PC-3 (cell line): ENCODE measurements around the gene HNRNPAB. TPM values are rescaled to one million over a fixed set of nuclear protein-coding genes. Genes with fewer than 3 reads are reported as not detected.
A peak's percentile ranks its signal among the peaks of the same experiment; 100 is the strongest.

ENCODE experiments used
- ATAC-seq: fragments of 200-7000 bp; cut with Tn5 transposase; 2 replicates; pipeline ENCODE4 v1.9.1; 2020; ENCODE audit warnings: mild to moderate bottlenecking, moderate library complexity
- BruUV-seq: library from RNA; stranded (reverse); fragments of 400-500 nt; replicated peaks from 2 replicates; lab custom pipeline; 2021; lab: Mats Ljungman, UMichigan
- CTCF ChIA-PET: fragments of 300-600 bp; sonication (Branson Sonifier 250); formaldehyde crosslinking; loops from one replicate; lab custom pipeline; 2022; ENCODE audit warnings: antibody characterized with exemption; lab: Charles Lee
- POLR2A ChIA-PET: fragments of 300-600 bp; sonication (Branson Sonifier 250); formaldehyde crosslinking; loops from one replicate; lab custom pipeline; 2022; ENCODE audit warnings: antibody characterized with exemption; ENCODE audit not compliant: unreplicated experiment; lab: Charles Lee
- DNase-seq: peaks from one replicate; pipeline ENCODE4 v3.0.0-alpha.2; 2015
- H2AFZ ChIP-seq: fragments of 300-600 bp; sonication (generic); 2 replicates; pipeline ENCODE4 v1.6.0; 2016; ENCODE audit warnings: antibody characterized with exemption, low read length
- H3F3A ChIP-seq: fragments of 300-600 bp; sonication (generic); one replicate; pipeline ENCODE4 v1.6.0; 2017; ENCODE audit warnings: antibody characterized with exemption, low read length, control low read depth, mild to moderate bottlenecking; ENCODE audit not compliant: unreplicated experiment
- H3K27ac ChIP-seq: fragments of 300-600 bp; sonication (generic); 2 replicates; pipeline ENCODE4 v1.5.1; 2016; ENCODE audit warnings: mild to moderate bottlenecking, low read length
- H3K27me3 ChIP-seq: fragments of 300-600 bp; sonication (generic); 2 replicates; pipeline ENCODE4 v1.6.1; 2016; ENCODE audit warnings: low read length, mixed read lengths
- H3K36me3 ChIP-seq: fragments of 300-600 bp; sonication (generic); 2 replicates; pipeline ENCODE4 v1.6.1; 2016; ENCODE audit warnings: low read depth, mixed run types, low read length, mixed read lengths
- H3K4me1 ChIP-seq: fragments of 300-600 bp; sonication (generic); 2 replicates; pipeline ENCODE4 v1.5.1; 2016; ENCODE audit warnings: low read length; ENCODE audit not compliant: insufficient read depth
- H3K4me2 ChIP-seq: fragments of 300-600 bp; sonication (generic); 2 replicates; pipeline ENCODE4 v1.6.0; 2016; ENCODE audit warnings: low read length
- H3K4me3 ChIP-seq: fragments of 300-600 bp; sonication (generic); 2 replicates; pipeline ENCODE4 v1.5.1; 2016; ENCODE audit warnings: mild to moderate bottlenecking, low read length, mixed read lengths
- H3K79me2 ChIP-seq: fragments of 300-600 bp; sonication (generic); 2 replicates; pipeline ENCODE4 v1.6.1; 2017; ENCODE audit warnings: low read length, mixed read lengths
- H3K9ac ChIP-seq: fragments of 300-600 bp; sonication (generic); 2 replicates; pipeline ENCODE4 v1.6.0; 2016; ENCODE audit warnings: mild to moderate bottlenecking, low read length
- H3K9me2 ChIP-seq: fragments of 300-600 bp; sonication (generic); replicated peaks from 2 replicates; pipeline ENCODE4 v1.6.1; 2016; ENCODE audit warnings: mixed run types, low read length, mixed read lengths
- H3K9me3 ChIP-seq: fragments of 300-600 bp; sonication (generic); 2 replicates; pipeline ENCODE4 v1.6.1; 2016; ENCODE audit warnings: low read length, mixed read lengths
- H4K20me1 ChIP-seq: fragments of 300-600 bp; sonication (generic); 2 replicates; pipeline ENCODE4 v1.6.1; 2016; ENCODE audit warnings: low read length, mixed read lengths
- EZH2 ChIP-seq: fragments of 300-600 bp; sonication (generic); IDR thresholded peaks from one replicate; pipeline ENCODE4 v1.6.1; 2017; ENCODE audit warnings: antibody characterized with exemption, mild to moderate bottlenecking, low read length; ENCODE audit not compliant: unreplicated experiment
- EZH2phosphoT487 ChIP-seq: fragments of 300-600 bp; sonication (generic); IDR thresholded peaks from 2 replicates; pipeline ENCODE4 v1.6.1; 2018; ENCODE audit warnings: mild to moderate bottlenecking, antibody characterized with exemption, low read length, borderline replicate concordance
- intact Hi-C: fragments of 100-400 bp; cut with micrococcal nuclease; formaldehyde crosslinking; loops from 2 replicates; pipeline ENCODE4 v1.9.0; 2023
- total RNA-seq: library from RNA; depleted of rRNA; stranded (reverse); fragments of >200 nt; gene quantifications from 2 replicates; pipeline ENCODE4 v1.2.3, GENCODE V29; 2014
- TF ChIP-seq, protein P1 (sequence below): fragments of 300-600 bp; sonication (generic); conservative IDR thresholded peaks from 2 replicates; pipeline ENCODE4 v1.5.1; 2017; ENCODE audit warnings: antibody characterized with exemption, low read depth, mild to moderate bottlenecking, low read length

Gene HNRNPAB
- total RNA-seq, 1 experiment from 2014 or later = 231 TPM

DNA sequence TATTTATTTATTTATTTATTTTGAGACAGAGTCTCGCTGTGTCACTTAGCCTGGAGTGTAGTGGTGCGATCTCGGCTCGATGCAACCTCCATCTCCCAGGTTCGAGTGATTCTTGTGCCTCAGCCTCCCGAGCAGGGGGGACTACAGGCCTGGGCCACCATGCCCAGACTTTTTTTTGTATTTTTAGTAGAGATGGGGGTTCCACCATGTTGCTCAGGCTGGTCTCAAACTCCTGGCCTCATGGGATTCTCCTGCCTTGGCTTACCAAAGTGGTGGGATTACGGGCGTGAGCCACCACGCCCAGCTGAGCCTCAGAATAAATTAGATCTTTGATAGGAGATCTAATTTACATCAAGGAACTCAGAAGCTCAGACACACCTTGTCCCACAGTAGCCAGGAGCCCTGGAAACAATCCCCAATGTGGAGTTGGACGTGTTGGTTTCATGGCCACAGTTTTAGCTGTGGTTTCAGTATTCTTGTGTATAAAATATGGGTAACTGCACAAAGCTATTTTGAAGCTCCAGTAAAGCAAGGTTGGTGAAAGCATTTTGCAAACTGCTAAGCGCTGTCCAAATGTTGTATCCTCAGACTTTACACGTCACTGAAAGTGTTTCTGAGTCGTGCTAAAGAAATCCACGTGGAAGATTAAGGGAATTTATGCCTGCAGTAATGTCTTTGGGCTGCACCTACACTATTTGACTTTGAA, 3.0 kb upstream of the HNRNPAB start:
- Histone ChIP-seq H3K4me2 (peak overlapping the region; percentile 26; the same call in 1 of the 2 replicates), H3K27ac (no peak overlapping the region), H3K36me3 (peaks cover 11% of the 10 kb centered on the region), H3K4me1 (peaks cover 13% of the 10 kb centered on the region), H3F3A (no peaks in the 10 kb centered on the region), H3K9me3 (no peaks in the 10 kb centered on the region), H3K9me2 (no peaks in the 10 kb centered on the region), H3K9ac (no peak overlapping the region), H4K20me1 (peaks cover 11% of the 10 kb centered on the region), H3K27me3 (no peaks in the 10 kb centered on the region), H2AFZ (no peak overlapping the region), H3K4me3 (no peak overlapping the region), H3K79me2 (peaks cover 27% of the 10 kb centered on the region)
- TF ChIP-seq EZH2phosphoT487 (no peak), EZH2 (no peak)
- TF ChIP-seq, protein P1, sequence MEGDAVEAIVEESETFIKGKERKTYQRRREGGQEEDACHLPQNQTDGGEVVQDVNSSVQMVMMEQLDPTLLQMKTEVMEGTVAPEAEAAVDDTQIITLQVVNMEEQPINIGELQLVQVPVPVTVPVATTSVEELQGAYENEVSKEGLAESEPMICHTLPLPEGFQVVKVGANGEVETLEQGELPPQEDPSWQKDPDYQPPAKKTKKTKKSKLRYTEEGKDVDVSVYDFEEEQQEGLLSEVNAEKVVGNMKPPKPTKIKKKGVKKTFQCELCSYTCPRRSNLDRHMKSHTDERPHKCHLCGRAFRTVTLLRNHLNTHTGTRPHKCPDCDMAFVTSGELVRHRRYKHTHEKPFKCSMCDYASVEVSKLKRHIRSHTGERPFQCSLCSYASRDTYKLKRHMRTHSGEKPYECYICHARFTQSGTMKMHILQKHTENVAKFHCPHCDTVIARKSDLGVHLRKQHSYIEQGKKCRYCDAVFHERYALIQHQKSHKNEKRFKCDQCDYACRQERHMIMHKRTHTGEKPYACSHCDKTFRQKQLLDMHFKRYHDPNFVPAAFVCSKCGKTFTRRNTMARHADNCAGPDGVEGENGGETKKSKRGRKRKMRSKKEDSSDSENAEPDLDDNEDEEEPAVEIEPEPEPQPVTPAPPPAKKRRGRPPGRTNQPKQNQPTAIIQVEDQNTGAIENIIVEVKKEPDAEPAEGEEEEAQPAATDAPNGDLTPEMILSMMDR = no peak
- BruUV-seq = no TSS peak
- intact Hi-C loops = loop anchor here (5.0 kb wide), 1 partner anchor 49 kb away; the partner anchor contains the start of gene NHP2
- DNase-seq (no peak), ATAC-seq (no peak)
- ChIA-PET POLR2A (no interaction called here), CTCF (no interaction called here)

DNA sequence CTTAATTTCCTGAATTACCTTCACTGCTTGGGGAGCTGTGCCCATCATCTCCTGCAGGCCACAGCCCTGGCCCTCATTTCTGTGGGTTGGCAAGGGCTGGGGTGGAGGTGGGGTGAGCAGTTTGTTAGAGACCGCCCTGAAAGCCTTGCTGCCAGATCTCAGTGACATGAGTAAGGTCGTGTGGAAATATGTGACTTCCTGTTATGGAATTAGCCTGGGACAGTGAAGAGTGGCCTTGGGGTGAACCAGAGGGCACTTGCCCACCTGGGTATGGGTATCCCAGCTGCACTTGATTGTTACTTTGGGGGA, 2.5 kb upstream of the HNRNPAB start:
- H3K79me2 ChIP-seq = peaks cover 32% of the 10 kb centered on the region
- no peak overlapping the region for H3K9ac ChIP-seq
- peak overlapping the region; percentile 26 for H3K4me2 ChIP-seq
- no peaks in the 10 kb centered on the region for H3K9me3 ChIP-seq
- peaks cover 16% of the 10 kb centered on the region for H3K36me3 ChIP-seq
- POLR2A ChIA-PET = no interaction called here
- H4K20me1 ChIP-seq = peaks cover 16% of the 10 kb centered on the region
- no peak overlapping the region for H3K27ac ChIP-seq
- no peaks in the 10 kb centered on the region for H3K27me3 ChIP-seq
- H3K4me1 ChIP-seq = peaks cover 18% of the 10 kb centered on the region
- DNase-seq = peak; percentile 52
- no TSS peak for BruUV-seq
- H3K9me2 ChIP-seq = no peaks in the 10 kb centered on the region
- no peaks in the 10 kb centered on the region for H3F3A ChIP-seq
- no peak for TF ChIP-seq EZH2phosphoT487
- TF ChIP-seq EZH2 = no peak
- TF ChIP-seq, protein P1 = no peak
- H2AFZ ChIP-seq = no peak overlapping the region
- CTCF ChIA-PET = no interaction called here
- no peak for ATAC-seq
- H3K4me3 ChIP-seq = no peak overlapping the region
- intact Hi-C loops = loop anchor here (5.0 kb wide), 1 partner anchor 50 kb away; the partner anchor contains the start of gene NHP2

DNA sequence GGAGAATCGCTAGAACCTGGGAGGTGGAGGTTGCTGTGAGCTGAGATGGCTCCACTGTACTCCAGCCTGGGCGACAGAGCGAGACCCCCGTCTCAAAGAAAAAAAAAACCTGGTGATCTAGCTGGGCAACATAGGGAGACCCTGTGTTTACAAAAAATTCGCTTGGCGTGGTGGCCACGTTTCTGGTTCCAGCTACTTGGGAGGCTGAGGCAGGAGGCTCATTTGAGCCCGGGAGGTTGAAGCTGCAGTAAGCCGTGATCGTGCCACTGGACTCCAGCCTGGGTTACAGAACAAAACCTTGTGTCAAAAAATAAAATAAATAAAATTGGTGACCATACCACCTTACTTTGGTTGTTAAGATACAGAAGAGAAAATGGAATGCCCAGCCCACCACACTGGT, 1.8 kb upstream of the HNRNPAB start:
- Histone ChIP-seq H3F3A (no peaks in the 10 kb centered on the region), H3K4me2 (no peak overlapping the region), H2AFZ (no peak overlapping the region), H3K4me3 (no peak overlapping the region), H4K20me1 (peaks cover 23% of the 10 kb centered on the region), H3K9me2 (no peaks in the 10 kb centered on the region), H3K27ac (no peak overlapping the region), H3K9ac (no peak overlapping the region), H3K27me3 (no peaks in the 10 kb centered on the region), H3K4me1 (peaks cover 25% of the 10 kb centered on the region), H3K36me3 (peaks cover 23% of the 10 kb centered on the region), H3K79me2 (peaks cover 38% of the 10 kb centered on the region), H3K9me3 (no peaks in the 10 kb centered on the region)
- ATAC-seq (no peak), DNase-seq (no peak)
- CTCF ChIA-PET = no interaction called here
- POLR2A ChIA-PET = no interaction called here
- BruUV-seq = no TSS peak
- intact Hi-C loops = loop anchor here (5.0 kb wide), 1 partner anchor 50 kb away; the partner anchor contains the start of gene NHP2
- TF ChIP-seq EZH2phosphoT487 (no peak), EZH2 (no peak)
- TF ChIP-seq, protein P1 = no peak
